Right lobe of liver (tissue), 6 donors: ENCODE results near the gene HSF2BP. TPM values are rescaled to one million over a fixed set of nuclear protein-coding genes. Genes with fewer than 3 reads are reported as not detected.

ENCODE experiments used
- ATAC-seq, 4 donors: fragments of 200-7000 bp; cut with Tn5 transposase; one replicate each; pipeline ENCODE4 v1.9.1; 2020; ENCODE audit warnings: mild to moderate bottlenecking in 4 of 4, moderate library complexity in 4 of 4
- DNase-seq, 3 donors: peaks; one replicate each; pipeline ENCODE4 v3.0.0-alpha.2; 2020
- H3K27ac ChIP-seq, 3 donors: fragments of 200-600 bp; one replicate each; pipeline ENCODE4 v1.8.0; 2022
- H3K27me3 ChIP-seq, 2 donors: fragments of 200-600 bp; one replicate each; pipeline ENCODE4 v1.8.0; 2022
- H3K36me3 ChIP-seq, 4 donors: fragments of 200-600 bp; sonication (generic) in 1 of 4; one replicate each; pipeline versions ENCODE4 v1.5.1 to v1.8.0; 2017 to 2022; ENCODE audit warnings: control low read depth in 1 of 4
- H3K4me1 ChIP-seq, 4 donors: fragments of 200-600 bp; sonication (generic) in 1 of 4; one replicate each; pipeline versions ENCODE4 v1.5.1 to v1.8.0; 2017 to 2022; ENCODE audit warnings: control low read depth in 1 of 4
- H3K4me3 ChIP-seq, 3 donors: fragments of 200-600 bp; one replicate each; pipeline ENCODE4 v1.8.0; 2022
- H3K9me3 ChIP-seq, 4 donors: fragments of 200-600 bp; sonication (generic) in 1 of 4; one replicate each; pipeline versions ENCODE4 v1.5.1 to v1.8.0; 2017 to 2022; ENCODE audit warnings: control low read depth in 1 of 4
- CTCF ChIP-seq, 4 donors: fragments of 200-600 bp in 3 of 4; fragments of 450-650 bp in 1 of 4; IDR thresholded peaks; one replicate each; pipeline versions ENCODE4 v1.5.1 to v1.8.0; 2016 to 2022; ENCODE audit warnings: antibody characterized with exemption in 4 of 4, mild to moderate bottlenecking in 2 of 4
- POLR2A ChIP-seq: fragments of 450-650 bp; IDR thresholded peaks from one replicate; pipeline ENCODE4 v1.6.1; 2017; ENCODE audit warnings: antibody characterized with exemption, mild to moderate bottlenecking
- WGBS: methylation state at CpG from one replicate; pipeline ENCODE4 v1.1.6; 2018; ENCODE audit warnings: low coverage, low lambda C conversion rate; ENCODE audit not compliant: insufficient coverage; ENCODE audit errors: missing lambda C conversion rate; 5-methylcytosine and 5-hydroxymethylcytosine counted together
- intact Hi-C, 2 donors: fragments of 100-400 bp; cut with DNase I; formaldehyde crosslinking; loops; one replicate each; pipeline versions ENCODE4 v1.11.2 to v1.14.1; 2022
- total RNA-seq, 6 experiments: library from RNA; depleted of rRNA in 2 of 6; stranded (reverse); fragments of >200 nt in 2 of 6; fragmentation: NEBNext Ultra II Directional in 3 of 6; extraction: Animal tissue kit (Norgen Biotek cat#: 25700) in 3 of 6; gene quantifications; one replicate each; pipeline versions ENCODE4 v1.1.0 to v1.2.4, GENCODE V29; 2016 to 2023
- donor health status: DM: no; HTN: yes; CAD: no.
- donor health status: DM: no; HTN: no; CAD: no.
- donor health status: DM: no; HTN: no; CAD: no.
- donor health status: DM: no; HTN: yes; CAD: no.
- donor health status: DM: no; HTN: yes; CAD: no.

Gene HSF2BP
- total RNA-seq, 6 experiments from 2014 or later, result 0.25 to 0.62 (median 0.37) TPM; not detected in 2

- Histone ChIP-seq H3K9me3 (no peaks in the 10 kb centered on the region), H3K36me3 (no peaks in the 10 kb centered on the region), H3K27me3 (no peaks in the 10 kb centered on the region), H3K4me1 (peaks cover 0 to 5% (median 1%) of the 10 kb centered on the region in 4 donors), H3K4me3 (no peak overlapping the region), H3K27ac (no peak overlapping the region)
- intact Hi-C loops, result no loop called here
- TF ChIP-seq CTCF (IDR thresholded peaks at IDR 0.05), result no peak
- no peak for DNase-seq
- no peak for ATAC-seq
- whole genome bisulfite sequencing, result 74% methylated on average over 2 of the region's 2 CpGs
Observed at GRCh38 chr21:43591571-43591970, 67.7 kb downstream of the HSF2BP start.

GRCh38 chr21:43590194-43590593 is 69.1 kb downstream of the HSF2BP start:
- no peak for ATAC-seq
- 89% methylated on average over 2 of the region's 2 CpGs for WGBS
- intact Hi-C loops, result no loop called here
- no peak overlapping the region for H3K27ac ChIP-seq
- H3K27me3 ChIP-seq, result no peaks in the 10 kb centered on the region
- H3K4me1 ChIP-seq, result peaks cover 0 to 15% (median 3%) of the 10 kb centered on the region in 4 donors
- no peak overlapping the region for H3K4me3 ChIP-seq
- no peak for TF ChIP-seq CTCF (IDR thresholded peaks at IDR 0.05)
- TF ChIP-seq POLR2A, result no peak
- no peaks in the 10 kb centered on the region for H3K9me3 ChIP-seq
- no peaks in the 10 kb centered on the region for H3K36me3 ChIP-seq
- DNase-seq, result no peak

- H3K27me3 ChIP-seq, result no peaks in the 10 kb centered on the region
- DNase-seq (no peak), ATAC-seq (no peak)
- H3K4me3 ChIP-seq, result no peak overlapping the region
- H3K4me1 ChIP-seq, result peaks cover 0 to 15% (median 3%) of the 10 kb centered on the region in 4 donors
- no peaks in the 10 kb centered on the region for H3K9me3 ChIP-seq
- no peak overlapping the region for H3K27ac ChIP-seq
- TF ChIP-seq CTCF (IDR thresholded peaks at IDR 0.05) (no peak), POLR2A (no peak)
- intact Hi-C loops, result no loop called here
- no peaks in the 10 kb centered on the region for H3K36me3 ChIP-seq
- 71% methylated on average over 1 of the region's 1 CpG for WGBS
Observed at GRCh38 chr21:43588957-43589356, 70.3 kb downstream of the HSF2BP start.

GRCh38 chr21:43585924-43586413 is 73.3 kb downstream of the HSF2BP start:
- ATAC-seq (peak; percentile 98 to 99 (median 98)), DNase-seq (peak in 1 of 3 donors; percentile 80)
- Histone ChIP-seq H3K9me3 (no peaks in the 10 kb centered on the region), H3K4me3 (no peak overlapping the region), H3K27me3 (no peaks in the 10 kb centered on the region), H3K36me3 (no peaks in the 10 kb centered on the region), H3K27ac (peak overlapping the region; percentile 2 to 70 (median 35)), H3K4me1 (peaks cover 0 to 15% (median 3%) of the 10 kb centered on the region in 4 donors)
- peak; percentile 53 for TF ChIP-seq POLR2A
- TF ChIP-seq CTCF (IDR thresholded peaks at IDR 0.05), result no peak
- 6% methylated on average over 8 of the region's 9 CpGs for WGBS
- intact Hi-C loops, result no loop called here

GRCh38 chr21:43585514-43585913 is 73.8 kb downstream of the HSF2BP start:
- intact Hi-C loops, result no loop called here
- no peak for DNase-seq
- H3K4me1 ChIP-seq, result peaks cover 0 to 15% (median 3%) of the 10 kb centered on the region in 4 donors
- no peak for TF ChIP-seq CTCF (IDR thresholded peaks at IDR 0.05)
- TF ChIP-seq POLR2A, result no peak
- H3K27ac ChIP-seq, result peak overlapping the region; percentile 2 to 70 (median 35)
- no peaks in the 10 kb centered on the region for H3K27me3 ChIP-seq
- H3K4me3 ChIP-seq, result no peak overlapping the region
- H3K9me3 ChIP-seq, result no peaks in the 10 kb centered on the region
- no peak for ATAC-seq
- 85% methylated on average over 4 of the region's 4 CpGs for WGBS
- no peaks in the 10 kb centered on the region for H3K36me3 ChIP-seq
